Endometrial microvascular endothelial cells (primary cell): ENCODE measurements around the gene TMEM236. TPM values are rescaled to one million over a fixed set of nuclear protein-coding genes. Genes with fewer than 3 reads are reported as not detected.

Experiments
- in situ Hi-C: cut with HindIII; loops from 2 replicates; pipeline ENCODE4 v1.10.0; 2017; ENCODE audit warnings: low sequenced_read_pairs, low pct_unique_long_range_greater_than_20kb; ENCODE audit errors: inconsistent ontology term
- total RNA-seq: library from RNA; depleted of rRNA; stranded (reverse); fragments of >200 nt; gene quantifications from one replicate; pipeline ENCODE4 v1.2.3, GENCODE V29; 2015; ENCODE audit errors: inconsistent ontology term

The TMEM236 gene
- total RNA-seq, 1 donor from 2014 or later = not detected

DNA sequence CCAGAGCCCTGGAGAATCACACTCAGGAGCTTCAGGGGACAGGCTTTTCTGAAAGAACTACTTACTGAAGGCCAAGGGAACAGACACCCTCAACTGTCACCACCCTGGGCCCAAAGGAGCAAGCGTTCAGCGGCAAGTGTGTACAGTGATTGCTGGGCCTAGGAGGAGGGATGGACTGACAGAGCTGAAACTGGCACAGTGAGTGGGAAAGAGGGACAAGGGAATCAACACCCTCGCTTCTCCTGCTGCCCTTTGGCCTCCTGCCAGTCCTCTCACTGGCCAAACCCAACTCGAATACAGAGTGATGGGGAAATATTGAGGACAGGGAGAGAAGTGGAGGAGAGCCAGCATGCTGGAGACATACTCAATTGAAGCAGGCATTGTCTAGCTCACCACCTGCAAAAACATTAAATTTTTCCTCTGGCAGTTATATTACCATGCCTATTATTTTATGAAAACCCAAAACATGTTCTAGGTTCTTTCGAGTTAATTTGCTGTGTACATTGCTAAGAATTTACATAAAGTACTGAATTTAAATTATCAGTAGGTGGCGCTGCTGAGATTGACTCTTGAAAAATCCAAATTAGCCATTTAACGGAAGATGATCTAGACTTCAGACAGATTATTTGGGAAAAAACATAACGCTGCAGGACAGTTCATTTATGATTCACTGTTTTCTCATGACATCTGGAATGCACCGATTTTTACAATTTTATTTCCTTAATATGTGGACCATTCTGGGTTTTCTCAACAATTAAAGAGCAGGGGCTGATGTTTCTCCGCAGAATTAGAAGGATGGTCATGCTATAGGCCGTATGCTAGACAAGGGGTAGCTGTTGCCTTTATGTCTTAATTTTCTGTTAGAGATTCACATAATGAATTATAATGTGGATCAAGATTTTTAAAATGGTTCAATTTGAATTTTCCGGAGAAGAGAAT, 14.7 kb upstream of the TMEM236 start:
- in situ Hi-C loops = no loop called here

DNA sequence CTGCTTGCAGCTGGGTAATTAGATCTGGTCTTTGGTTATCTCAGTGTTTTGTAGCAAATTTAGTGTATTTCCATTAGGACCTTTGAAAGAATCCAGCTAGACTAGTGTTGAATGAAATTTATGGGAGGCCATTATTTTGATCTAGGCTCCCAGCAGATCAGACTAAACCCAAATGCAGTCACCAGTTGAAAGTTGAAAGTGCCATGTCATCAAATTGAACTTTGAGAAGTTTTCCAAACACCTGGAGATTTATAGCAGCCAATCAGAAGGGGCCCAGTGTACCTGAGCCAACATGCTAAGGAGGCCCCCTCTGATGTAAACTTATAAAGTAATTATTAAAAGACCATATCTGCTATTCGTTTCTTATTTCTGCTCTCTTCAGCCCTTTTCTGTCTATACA, 11.3 kb upstream of the TMEM236 start:
- in situ Hi-C loops = no loop called here

- in situ Hi-C loops = no loop called here
These were observed 9.1 kb upstream of the TMEM236 start for GRCh38 chr10:17742918-17743317.

- in situ Hi-C loops = no loop called here
These were observed 8.6 kb upstream of the TMEM236 start for GRCh38 chr10:17743437-17743836.

DNA sequence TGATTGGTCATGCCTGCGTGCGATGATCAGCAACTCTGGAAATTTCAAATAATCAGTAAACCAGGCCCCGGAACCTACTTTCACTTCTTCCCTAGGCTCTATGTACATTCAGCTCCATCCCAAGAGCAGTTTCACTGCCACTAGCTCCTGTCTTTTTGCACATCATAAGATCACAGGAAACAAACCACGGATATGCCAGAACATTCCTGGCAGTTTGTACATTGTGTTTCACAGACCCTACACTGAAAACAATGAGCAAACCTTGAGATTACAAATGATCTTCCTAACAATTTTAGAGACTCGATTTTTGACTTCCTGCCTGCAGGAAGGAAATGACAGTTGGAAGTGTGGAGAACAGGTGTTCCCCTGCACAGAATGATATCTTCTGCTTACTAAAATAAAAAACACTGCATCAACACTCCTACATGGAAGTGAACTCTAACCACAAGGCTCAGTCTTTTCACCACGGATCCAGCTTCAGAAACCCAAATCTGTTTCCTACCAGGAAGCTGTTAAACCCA, 7.6 kb upstream of the TMEM236 start:
- in situ Hi-C loops = no loop called here

GRCh38 chr10:17747883-17748550, 4.0 kb upstream of the TMEM236 start:
- in situ Hi-C loops = no loop called here

- in situ Hi-C loops = no loop called here
These were observed 2.1 kb upstream of the TMEM236 start for GRCh38 chr10:17749890-17750289.

GRCh38 chr10:17756557-17757217, 4.7 kb downstream of the TMEM236 start:
- in situ Hi-C loops = no loop called here

DNA sequence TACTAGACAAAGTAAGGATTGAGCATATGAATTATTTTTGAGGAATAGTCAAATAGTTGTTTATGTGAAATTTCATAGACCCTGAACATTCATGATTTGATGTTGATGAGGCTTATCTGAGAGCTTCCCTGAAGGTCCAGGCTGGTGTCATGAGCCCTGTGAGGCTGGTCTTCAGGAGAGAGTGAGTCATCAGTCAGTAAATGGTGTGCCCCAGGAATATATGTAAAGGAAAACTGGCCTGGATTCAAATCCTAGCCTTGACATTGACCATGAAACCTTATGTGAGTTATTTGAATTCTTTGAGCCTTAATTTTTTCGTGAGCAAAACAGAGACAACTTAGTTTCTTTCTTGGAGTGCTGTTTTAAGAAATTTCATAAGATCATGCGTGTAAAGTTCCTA, 6.2 kb downstream of the TMEM236 start:
- in situ Hi-C loops = no loop called here

GRCh38 chr10:17758896-17759295, 6.9 kb downstream of the TMEM236 start:
- in situ Hi-C loops = no loop called here

DNA sequence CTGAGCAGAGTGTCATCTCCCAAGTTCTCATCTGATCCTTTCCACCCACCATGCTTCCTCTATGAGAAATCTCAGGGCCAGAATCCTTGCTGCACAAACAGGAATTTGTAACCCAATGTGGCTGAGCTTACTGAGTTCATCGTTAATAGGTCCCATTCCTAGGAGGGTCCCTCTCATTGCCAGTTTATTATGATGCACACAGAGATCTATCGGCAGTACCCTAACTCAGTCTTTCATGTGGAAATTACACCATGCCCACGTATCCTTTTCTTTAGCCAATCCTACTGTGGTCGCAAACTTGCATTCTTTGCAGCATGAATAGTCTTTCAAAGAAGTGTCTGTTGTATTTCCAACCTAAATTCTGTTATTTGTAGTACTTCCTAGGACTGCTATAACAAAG, 12.1 kb downstream of the TMEM236 start:
- in situ Hi-C loops = no loop called here

- in situ Hi-C loops = no loop called here
These were observed 13.6 kb downstream of the TMEM236 start for GRCh38 chr10:17765602-17766001.

DNA sequence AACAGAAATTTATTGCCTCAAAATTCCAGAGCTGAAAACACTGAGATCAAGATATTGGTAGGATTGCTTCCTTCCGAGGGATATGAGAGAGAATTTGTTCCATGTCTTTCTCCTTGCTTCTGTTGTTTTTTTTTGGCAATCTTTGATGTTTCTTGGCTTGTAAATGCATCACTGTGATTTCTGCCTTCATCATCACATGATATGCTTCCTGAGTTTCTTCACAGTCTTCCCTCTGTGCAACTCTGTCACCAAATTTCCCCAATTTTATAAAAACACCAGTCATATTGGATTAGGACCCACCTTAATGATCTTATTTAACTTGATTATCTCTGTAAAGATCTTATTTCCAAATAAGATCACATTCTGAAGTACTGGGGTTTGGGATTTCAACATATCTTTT, 14.7 kb downstream of the TMEM236 start:
- in situ Hi-C loops = no loop called here

DNA sequence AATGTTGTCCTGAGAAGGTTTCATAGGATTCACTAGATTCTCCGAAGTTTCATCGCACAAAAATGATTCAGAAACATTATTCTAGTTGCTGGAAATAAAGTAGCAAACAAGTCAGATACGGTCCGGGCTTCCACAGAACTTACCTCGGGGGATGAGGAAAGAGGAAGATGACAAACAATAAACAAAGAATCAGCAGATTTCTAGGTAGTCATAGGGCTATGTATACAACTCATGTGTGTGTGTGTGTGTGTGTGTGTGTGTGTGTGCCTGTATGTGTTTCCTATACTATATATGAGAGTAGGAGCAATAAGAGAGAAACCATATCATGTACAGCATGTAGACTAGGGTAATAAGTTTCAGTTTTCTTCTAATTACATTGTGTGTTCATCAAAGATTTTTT, 16.5 kb downstream of the TMEM236 start:
- in situ Hi-C loops = no loop called here

DNA sequence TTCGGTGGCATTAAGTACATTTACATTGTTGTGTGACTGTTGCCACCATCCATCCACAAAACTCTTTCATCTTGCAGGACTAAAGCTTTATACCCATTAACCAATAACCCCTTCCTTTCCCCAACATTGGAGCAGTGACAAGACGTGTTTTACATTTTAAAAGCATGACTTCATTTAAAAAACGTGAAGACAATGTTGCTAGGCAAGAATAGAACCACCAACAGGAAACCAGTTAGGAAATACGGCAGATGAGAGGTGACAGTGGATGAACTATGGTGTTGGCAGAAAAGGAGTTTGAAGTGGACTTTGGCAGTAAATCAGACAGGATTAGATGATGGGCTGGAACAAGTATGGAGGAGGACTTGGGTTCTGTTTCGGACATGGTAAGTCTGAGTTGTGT, 17.0 kb downstream of the TMEM236 start:
- in situ Hi-C loops = no loop called here

GRCh38 chr10:17771017-17771416, 19.0 kb downstream of the TMEM236 start:
- in situ Hi-C loops = no loop called here

GRCh38 chr10:17779784-17780183, 27.8 kb downstream of the TMEM236 start:
- in situ Hi-C loops = no loop called here

DNA sequence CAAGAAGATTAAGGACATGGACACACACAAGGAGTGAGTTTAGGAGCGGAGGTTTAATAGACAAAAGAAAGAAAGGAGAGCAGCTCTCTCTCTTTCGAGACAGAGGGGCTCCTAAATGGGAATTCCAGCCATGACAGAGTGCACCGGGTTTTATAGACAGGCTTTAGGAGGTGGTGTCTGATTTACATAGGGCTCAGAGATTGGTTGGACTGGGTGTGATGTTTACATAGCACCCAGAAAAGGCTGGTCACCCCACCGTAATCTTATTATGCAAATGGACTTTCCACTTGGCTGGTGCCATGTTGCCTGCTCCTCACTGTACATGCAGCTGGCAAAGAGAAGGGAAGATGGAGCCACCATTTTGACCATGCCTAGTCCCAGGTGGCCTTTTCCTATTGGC, 28.7 kb downstream of the TMEM236 start:
- in situ Hi-C loops = no loop called here

DNA sequence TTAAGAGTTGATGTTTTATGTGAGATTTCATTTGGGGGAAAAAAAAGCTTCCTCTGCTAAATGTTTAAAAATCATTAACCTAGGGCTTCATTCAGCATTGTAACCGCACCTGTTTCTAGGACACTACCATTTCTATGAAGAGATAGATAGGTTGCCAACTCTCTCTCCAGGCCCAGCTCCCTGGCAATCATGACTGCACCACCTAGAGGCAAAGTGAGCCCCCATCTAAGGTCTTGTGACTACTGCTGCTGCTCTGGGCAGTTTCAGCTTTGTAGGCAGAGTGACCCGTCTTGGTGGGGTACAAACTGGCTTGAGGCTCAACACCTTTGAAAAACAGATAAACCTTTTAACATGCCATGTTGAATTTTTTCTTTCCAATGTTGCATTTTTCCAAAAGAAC, 29.9 kb downstream of the TMEM236 start:
- in situ Hi-C loops = no loop called here
